Activated T-cell treated with anti-CD3 and anti-CD28 coated beads, Interleukin-2, amount 50 U/mL, for 4 hours (primary cell): Measurements from ENCODE around the gene WDR1. TPM values are rescaled to one million over a fixed set of nuclear protein-coding genes. Genes with fewer than 3 reads are reported as not detected.

ENCODE experiments used
- ATAC-seq, 2 donors: fragments of 200-7000 bp; cut with Tn5 transposase; one replicate each; pipeline ENCODE4 v1.10.0; 2021
- DNase-seq: peaks from one replicate; pipeline ENCODE4 v3.0.0-alpha.2; 2020
- H3K27me3 Mint-ChIP-seq: one replicate; pipeline ENCODE4 v1.8.0; 2021; ENCODE audit warnings: low read depth, mixed read lengths
- H3K36me3 Mint-ChIP-seq: one replicate; pipeline ENCODE4 v1.8.0; 2022; ENCODE audit warnings: mixed read lengths; ENCODE audit not compliant: insufficient read depth
- H3K4me1 Mint-ChIP-seq: one replicate; pipeline ENCODE4 v1.8.0; 2021; ENCODE audit warnings: low read depth, mixed read lengths
- H3K4me3 Mint-ChIP-seq: one replicate; pipeline ENCODE4 v1.8.0; 2021; ENCODE audit warnings: mild to moderate bottlenecking, moderate library complexity, mixed read lengths
- H3K9me3 Mint-ChIP-seq: one replicate; pipeline ENCODE4 v1.8.0; 2021; ENCODE audit warnings: mixed read lengths
- total RNA-seq, 3 donors: library from RNA; stranded (reverse); gene quantifications; one replicate each; pipeline ENCODE4 v1.2.1, GENCODE V29; 2021

WDR1 gene
- total RNA-seq, 3 donors from 2014 or later, result 291 to 356 (median 334) TPM

DNA sequence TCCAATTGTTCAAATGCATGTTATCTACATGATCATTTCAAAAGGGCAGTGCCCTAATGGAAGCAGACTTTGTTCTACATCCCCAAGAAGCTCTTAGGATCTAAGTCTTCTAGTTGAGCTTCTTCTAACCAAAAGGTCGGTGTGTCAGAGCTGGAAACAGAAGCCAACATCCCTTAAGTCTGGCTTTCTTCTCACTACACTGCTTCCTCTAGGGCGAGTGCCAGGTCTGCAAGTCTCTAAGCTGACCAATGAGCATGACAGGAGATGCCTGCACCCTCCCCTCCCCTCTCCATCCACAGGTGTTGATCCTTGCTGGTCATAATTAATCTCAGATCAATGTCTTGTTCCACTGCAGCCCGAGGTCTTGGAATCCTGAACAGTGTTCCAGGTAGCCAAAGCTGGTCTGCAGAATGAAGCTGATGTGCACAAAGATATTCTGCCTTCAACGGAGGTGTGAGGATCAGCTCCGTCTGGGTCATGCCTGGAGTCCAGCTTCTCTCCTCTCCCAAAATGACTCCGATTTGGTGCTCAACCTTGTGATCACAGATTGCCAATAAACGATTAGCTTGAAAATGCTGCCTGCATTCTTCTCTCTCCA, 44.1 kb downstream of the WDR1 start:
- peaks cover 37% of the 10 kb centered on the region for H3K36me3 Mint-ChIP-seq
- H3K27me3 Mint-ChIP-seq, result no peaks in the 10 kb centered on the region
- no peaks in the 10 kb centered on the region for H3K4me1 Mint-ChIP-seq

DNA sequence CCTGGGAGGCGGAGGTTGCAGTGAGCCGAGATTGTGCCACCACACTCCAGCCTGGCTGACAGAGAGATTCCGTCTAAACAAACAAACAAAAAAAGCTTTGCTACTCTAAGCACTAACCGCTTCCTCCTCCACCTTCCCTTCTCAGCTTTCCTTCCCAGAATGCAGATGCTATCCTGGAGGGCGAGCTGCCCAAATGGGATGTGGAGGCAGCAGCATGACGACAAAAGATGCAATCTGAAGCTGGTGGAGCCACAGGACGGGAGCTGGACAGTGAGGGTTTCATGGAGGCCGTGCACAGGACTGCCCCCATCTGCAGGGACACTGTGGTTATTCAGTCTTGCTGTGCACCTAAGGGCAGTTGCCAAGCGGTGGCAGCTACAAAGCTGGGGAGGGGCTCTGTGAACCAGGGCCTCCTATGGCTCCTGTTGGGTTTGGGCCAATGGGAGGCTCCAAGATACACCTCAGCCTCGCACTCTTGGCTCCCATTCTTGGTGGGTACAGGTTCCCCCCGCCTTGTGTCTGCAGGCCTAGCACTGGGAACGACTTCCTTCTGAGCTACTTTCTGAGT, 47.4 kb downstream of the WDR1 start:
- no peak for DNase-seq
- no peak overlapping the region for H3K4me3 Mint-ChIP-seq
- no peaks in the 10 kb centered on the region for H3K27me3 Mint-ChIP-seq
- ATAC-seq, result no peak
- peaks cover 39% of the 10 kb centered on the region for H3K36me3 Mint-ChIP-seq
- H3K9me3 Mint-ChIP-seq, result no peaks in the 10 kb centered on the region
- H3K4me1 Mint-ChIP-seq, result no peaks in the 10 kb centered on the region

More for the DNA sequence above, 44.1 kb downstream of the WDR1 start:
- Mint-ChIP-seq H3K9me3 (no peaks in the 10 kb centered on the region), H3K4me3 (no peak overlapping the region)
- DNase-seq (no peak), ATAC-seq (no peak)

GRCh38 chr4:10066670-10067651, 49.6 kb downstream of the WDR1 start:
- Mint-ChIP-seq H3K36me3 (peaks cover 31% of the 10 kb centered on the region), H3K4me1 (no peaks in the 10 kb centered on the region), H3K9me3 (no peaks in the 10 kb centered on the region), H3K4me3 (no peak overlapping the region), H3K27me3 (no peaks in the 10 kb centered on the region)
- ATAC-seq, result no peak
- DNase-seq, result no peak

GRCh38 chr4:10066206-10066605, 50.4 kb downstream of the WDR1 start:
- ATAC-seq (no peak), DNase-seq (no peak)
- no peaks in the 10 kb centered on the region for H3K27me3 Mint-ChIP-seq
- peaks cover 31% of the 10 kb centered on the region for H3K36me3 Mint-ChIP-seq
- H3K4me1 Mint-ChIP-seq, result no peaks in the 10 kb centered on the region
- no peaks in the 10 kb centered on the region for H3K9me3 Mint-ChIP-seq
- no peak overlapping the region for H3K4me3 Mint-ChIP-seq

DNA sequence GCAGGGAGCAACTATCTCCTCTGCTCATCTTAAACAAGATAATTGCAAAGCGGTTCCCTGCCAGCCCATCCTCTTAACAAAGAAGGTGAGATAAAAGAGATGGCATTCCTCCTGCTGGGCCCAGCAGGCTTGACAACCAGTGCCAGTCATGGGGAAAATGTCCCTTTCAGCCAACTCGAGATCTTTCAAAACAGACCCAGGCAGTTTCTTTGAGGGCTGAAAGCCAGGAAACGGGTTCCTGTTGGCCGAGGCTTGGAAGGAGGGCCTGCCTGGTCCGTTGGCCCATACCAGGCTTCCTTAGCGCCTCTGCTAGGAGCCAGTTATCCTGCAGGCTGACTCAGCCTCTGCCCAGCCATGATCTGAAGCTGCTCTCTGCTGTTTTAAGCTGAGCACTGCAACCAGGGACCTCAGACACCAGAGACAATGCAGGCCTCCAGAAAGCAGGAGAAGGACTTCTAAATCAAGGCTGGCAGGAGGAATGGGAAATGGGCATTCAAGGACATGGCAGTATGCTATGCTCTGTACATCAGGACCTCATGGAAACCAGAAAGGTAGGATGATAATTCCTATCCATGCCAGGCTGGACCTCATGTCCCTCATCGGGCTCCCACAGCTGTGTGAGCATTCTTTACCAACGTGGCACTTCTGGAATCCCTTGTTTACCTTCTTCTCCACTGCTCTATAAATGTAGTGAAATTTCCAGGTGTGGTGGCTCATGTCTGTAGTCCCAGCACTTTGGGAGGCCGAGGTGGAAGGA, 52.9 kb downstream of the WDR1 start:
- H3K9me3 Mint-ChIP-seq, result no peaks in the 10 kb centered on the region
- no peak for ATAC-seq
- peaks cover 33% of the 10 kb centered on the region for H3K36me3 Mint-ChIP-seq

GRCh38 chr4:10061650-10062415, 54.8 kb downstream of the WDR1 start:
- Mint-ChIP-seq H3K4me1 (no peaks in the 10 kb centered on the region), H3K9me3 (no peaks in the 10 kb centered on the region), H3K36me3 (peaks cover 31% of the 10 kb centered on the region), H3K4me3 (no peak overlapping the region), H3K27me3 (no peaks in the 10 kb centered on the region)
- DNase-seq (no peak), ATAC-seq (no peak)

More for the DNA sequence above, 52.9 kb downstream of the WDR1 start:
- no peaks in the 10 kb centered on the region for H3K4me1 Mint-ChIP-seq
- no peak for DNase-seq
- H3K4me3 Mint-ChIP-seq, result no peak overlapping the region
- no peaks in the 10 kb centered on the region for H3K27me3 Mint-ChIP-seq

DNA sequence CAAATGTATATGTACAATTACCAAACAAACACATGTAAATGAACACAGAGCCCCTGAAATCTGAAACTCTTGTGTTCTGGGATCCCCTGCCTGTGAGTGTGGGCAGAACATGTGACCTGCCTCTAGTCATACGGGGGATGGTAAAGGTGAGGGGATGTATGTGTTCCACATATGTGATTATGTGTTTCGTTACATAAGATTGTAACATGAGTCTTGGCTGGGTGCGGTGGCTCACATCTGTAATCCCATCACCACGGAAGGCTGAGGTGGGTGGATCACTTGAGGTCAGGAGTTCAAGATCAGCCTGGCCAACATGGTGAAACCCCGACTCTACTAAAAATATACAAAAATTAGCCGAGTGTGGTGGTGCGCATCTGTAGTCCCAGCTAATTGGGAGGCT, 58.2 kb downstream of the WDR1 start:
- Mint-ChIP-seq H3K36me3 (peaks cover 31% of the 10 kb centered on the region), H3K4me1 (peaks cover 3% of the 10 kb centered on the region), H3K9me3 (no peaks in the 10 kb centered on the region), H3K4me3 (no peak overlapping the region), H3K27me3 (no peaks in the 10 kb centered on the region)
- DNase-seq, result no peak
- ATAC-seq, result no peak

DNA sequence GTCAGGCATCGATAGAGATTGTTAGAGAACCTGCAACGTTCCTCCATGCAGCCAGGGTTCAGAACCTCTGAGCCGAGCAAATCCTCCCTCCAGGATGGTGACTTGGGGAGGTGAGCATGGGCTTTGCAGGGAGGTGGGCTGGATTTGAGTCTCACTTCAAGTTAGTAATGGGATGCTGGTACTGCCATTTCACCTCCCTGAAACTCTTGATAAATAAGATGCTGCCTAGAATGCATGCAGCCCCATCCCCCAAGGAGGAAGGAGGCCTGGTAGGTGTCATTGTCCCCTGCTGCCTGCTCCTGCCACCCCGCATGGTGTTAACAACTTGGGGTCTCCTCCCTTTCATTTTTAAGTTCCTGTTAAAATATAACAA, 59.6 kb downstream of the WDR1 start:
- H3K4me1 Mint-ChIP-seq, result peaks cover 3% of the 10 kb centered on the region
- H3K9me3 Mint-ChIP-seq, result no peaks in the 10 kb centered on the region
- no peaks in the 10 kb centered on the region for H3K27me3 Mint-ChIP-seq
- DNase-seq (no peak), ATAC-seq (no peak)
- H3K36me3 Mint-ChIP-seq, result peaks cover 30% of the 10 kb centered on the region
- no peak overlapping the region for H3K4me3 Mint-ChIP-seq

DNA sequence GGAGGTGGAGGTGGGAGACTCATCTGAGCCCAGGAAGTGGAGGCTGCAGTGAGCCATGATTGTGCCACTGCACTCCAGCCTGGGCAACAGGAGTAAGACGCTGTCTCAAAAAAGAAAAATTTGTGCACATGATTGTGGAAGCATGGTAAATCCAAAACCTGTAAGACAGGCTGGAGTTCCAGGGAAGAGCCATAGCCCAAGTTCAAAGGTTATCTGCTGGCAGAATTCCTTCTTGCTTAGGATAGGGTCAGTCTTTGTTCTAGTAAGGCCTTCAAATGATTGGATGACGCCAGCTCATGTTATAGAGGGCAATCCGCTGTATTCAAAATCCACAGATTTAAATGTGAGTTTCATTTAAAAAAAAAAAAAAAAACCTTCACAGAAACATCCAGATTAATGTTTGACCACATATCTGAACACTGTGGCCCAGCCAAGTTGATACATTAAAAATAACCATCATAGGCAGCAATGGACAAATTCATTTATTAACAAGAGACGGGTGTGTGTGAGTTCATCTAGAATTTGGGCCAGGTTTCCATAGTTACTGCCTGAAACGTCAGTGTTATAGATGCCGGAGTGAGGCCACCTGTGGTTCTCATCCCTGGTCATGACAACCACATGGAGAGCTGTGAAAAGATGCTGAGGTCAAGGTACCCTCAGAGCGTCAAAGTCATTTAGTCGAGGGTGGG, 60.1 kb downstream of the WDR1 start:
- Mint-ChIP-seq H3K36me3 (peaks cover 27% of the 10 kb centered on the region), H3K4me1 (peaks cover 3% of the 10 kb centered on the region), H3K27me3 (no peaks in the 10 kb centered on the region), H3K9me3 (no peaks in the 10 kb centered on the region), H3K4me3 (no peak overlapping the region)
- ATAC-seq (no peak), DNase-seq (no peak)

GRCh38 chr4:10055871-10056270, 60.7 kb downstream of the WDR1 start:
- peaks cover 3% of the 10 kb centered on the region for H3K4me1 Mint-ChIP-seq
- DNase-seq, result no peak
- no peaks in the 10 kb centered on the region for H3K27me3 Mint-ChIP-seq
- H3K4me3 Mint-ChIP-seq, result no peak overlapping the region
- H3K36me3 Mint-ChIP-seq, result peaks cover 27% of the 10 kb centered on the region
- no peak for ATAC-seq
- no peaks in the 10 kb centered on the region for H3K9me3 Mint-ChIP-seq

GRCh38 chr4:10054571-10055041, 62.0 kb downstream of the WDR1 start:
- ATAC-seq, result no peak
- no peaks in the 10 kb centered on the region for H3K9me3 Mint-ChIP-seq
- peaks cover 3% of the 10 kb centered on the region for H3K4me1 Mint-ChIP-seq
- H3K27me3 Mint-ChIP-seq, result no peaks in the 10 kb centered on the region
- DNase-seq, result no peak
- H3K36me3 Mint-ChIP-seq, result peaks cover 23% of the 10 kb centered on the region
- H3K4me3 Mint-ChIP-seq, result no peak overlapping the region

- DNase-seq (no peak), ATAC-seq (no peak)
- no peaks in the 10 kb centered on the region for H3K27me3 Mint-ChIP-seq
- H3K4me3 Mint-ChIP-seq, result no peak overlapping the region
- peaks cover 3% of the 10 kb centered on the region for H3K4me1 Mint-ChIP-seq
- no peaks in the 10 kb centered on the region for H3K9me3 Mint-ChIP-seq
- H3K36me3 Mint-ChIP-seq, result peaks cover 20% of the 10 kb centered on the region
Measured at GRCh38 chr4:10053635-10054453, 62.8 kb downstream of the WDR1 start.
